ENCODE measurements around the gene CLINT1.

DNA sequence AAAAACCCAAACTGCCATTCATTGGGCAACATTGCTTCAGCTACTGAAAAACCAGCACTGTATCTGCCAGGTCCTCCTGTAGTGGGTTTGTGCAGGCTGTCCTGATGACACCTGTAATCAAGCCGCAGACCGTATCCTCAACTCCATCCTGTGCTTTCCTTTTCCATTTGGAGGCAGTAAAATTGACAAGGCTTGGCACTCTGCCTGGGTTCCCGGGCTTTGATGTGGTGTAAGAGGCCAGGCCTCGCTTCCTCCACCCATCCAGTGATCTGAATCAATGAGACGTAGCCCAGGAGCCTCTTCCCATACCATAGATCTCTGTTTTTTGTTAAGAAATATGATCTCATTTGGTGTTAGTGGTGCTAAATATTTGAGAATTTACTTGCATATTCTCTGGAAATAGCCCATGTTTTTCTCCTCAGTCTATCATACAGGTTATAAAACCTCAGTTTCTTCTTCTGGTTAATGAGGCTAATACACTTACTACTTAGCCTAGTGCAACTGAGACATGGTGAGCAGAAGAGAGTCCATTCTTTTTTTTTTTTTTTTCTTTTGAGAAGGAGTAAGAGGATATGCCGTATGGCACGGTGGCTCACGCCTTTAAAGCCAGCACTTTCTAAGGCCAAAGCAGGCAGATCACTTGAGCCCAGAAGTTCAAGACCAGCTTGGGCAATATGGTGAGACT is 80.7 kb downstream of the CLINT1 start:
- TF ChIP-seq POLR2A (IDR thresholded peaks at IDR 0.05; ENCODE audit: low read depth, low read length) (no peak), POLR2AphosphoS5 (IDR thresholded peaks at IDR 0.05; ENCODE audit: low read depth, low read length) (no peak)
